ENCODE data around the gene ZBTB16. TPM values are rescaled to one million over a fixed set of nuclear protein-coding genes. Genes with fewer than 3 reads are reported as not detected.

ZBTB16 gene
- polyA plus RNA-seq, 1 experiment: not detected

- peaks cover 8% of the 10 kb centered on the region for H3K27me3 ChIP-seq (ENCODE audit: control insufficient read depth, insufficient read depth, low read length)
- CTCF ChIA-PET: interaction anchor here (0.9 to 2.0 kb wide), 2 partner anchors 24 to 149 kb away, joined by 3 to 7 read pairs; no protein-coding TSS in a partner anchor
- DNase-seq (ENCODE audit: low read depth): no peak
- no peaks in the 10 kb centered on the region for H3K36me3 ChIP-seq (ENCODE audit: control insufficient read depth, insufficient read depth, low read length)
- no peak for TF ChIP-seq CTCF (IDR thresholded peaks at IDR 0.05; ENCODE audit: insufficient read depth, low read depth, low read length)
- POLR2A ChIA-PET: no interaction called here
- no peak overlapping the region for H3K4me3 ChIP-seq (ENCODE audit: low read depth, low read length)
Measured at GRCh38 chr11:114109206-114110090, 49.9 kb downstream of the ZBTB16 start.

- no peak for DNase-seq (ENCODE audit: low read depth)
- ChIA-PET CTCF (interaction anchor here (0.6 kb wide), 1 partner anchor 71 kb away, joined by 3 read pairs; no protein-coding TSS in a partner anchor), POLR2A (no interaction called here)
- TF ChIP-seq CTCF (IDR thresholded peaks at IDR 0.05; ENCODE audit: insufficient read depth, low read depth, low read length): no peak
- Histone ChIP-seq H3K27me3 (ENCODE audit: control insufficient read depth, insufficient read depth, low read length) (peaks cover 8% of the 10 kb centered on the region), H3K4me3 (ENCODE audit: low read depth, low read length) (no peak overlapping the region), H3K36me3 (ENCODE audit: control insufficient read depth, insufficient read depth, low read length) (no peaks in the 10 kb centered on the region)
Measured at GRCh38 chr11:114110123-114110522, 50.6 kb downstream of the ZBTB16 start.

- Histone ChIP-seq H3K4me3 (ENCODE audit: low read depth, low read length) (no peak overlapping the region), H3K27me3 (ENCODE audit: control insufficient read depth, insufficient read depth, low read length) (peaks cover 10% of the 10 kb centered on the region), H3K36me3 (ENCODE audit: control insufficient read depth, insufficient read depth, low read length) (no peaks in the 10 kb centered on the region)
- CTCF ChIA-PET: no interaction called here
- DNase-seq (ENCODE audit: low read depth): no peak
- no peak for TF ChIP-seq CTCF (IDR thresholded peaks at IDR 0.05; ENCODE audit: insufficient read depth, low read depth, low read length)
- POLR2A ChIA-PET: no interaction called here
Measured at GRCh38 chr11:114110952-114111947, 51.7 kb downstream of the ZBTB16 start.

GRCh38 chr11:114115451-114115928 is 56.0 kb downstream of the ZBTB16 start:
- POLR2A ChIA-PET: no interaction called here
- CTCF ChIA-PET: interaction anchor here (1.3 kb wide), 1 partner anchor 12 kb away, joined by 4 read pairs; no protein-coding TSS in a partner anchor

More at GRCh38 chr11:114115451-114115928, 56.0 kb downstream of the ZBTB16 start:
- no peaks in the 10 kb centered on the region for H3K36me3 ChIP-seq (ENCODE audit: control insufficient read depth, insufficient read depth, low read length)
- H3K4me3 ChIP-seq (ENCODE audit: low read depth, low read length): no peak overlapping the region
- no peak for TF ChIP-seq CTCF (IDR thresholded peaks at IDR 0.05; ENCODE audit: insufficient read depth, low read depth, low read length)
- no peak for DNase-seq (ENCODE audit: low read depth)
- peaks cover 6% of the 10 kb centered on the region for H3K27me3 ChIP-seq (ENCODE audit: control insufficient read depth, insufficient read depth, low read length)
